OCI-LY3 (cell line): ENCODE data around the gene SRL.

Source experiments
- EZH2phosphoT487 ChIP-seq: fragments of 200-600 bp; shearing (Covaris generic); IDR thresholded peaks from 2 replicates; pipeline ENCODE4 v1.6.1; 2018; ENCODE audit warnings: antibody characterized with exemption, mixed run types, low read depth
- TF ChIP-seq, protein P1 (sequence below): fragments of 200-600, 300-600 bp; sonication (generic); IDR thresholded peaks from 2 replicates; pipeline ENCODE4 v1.5.1; 2014; ENCODE audit warnings: antibody characterized with exemption, low read length, low read depth

DNA sequence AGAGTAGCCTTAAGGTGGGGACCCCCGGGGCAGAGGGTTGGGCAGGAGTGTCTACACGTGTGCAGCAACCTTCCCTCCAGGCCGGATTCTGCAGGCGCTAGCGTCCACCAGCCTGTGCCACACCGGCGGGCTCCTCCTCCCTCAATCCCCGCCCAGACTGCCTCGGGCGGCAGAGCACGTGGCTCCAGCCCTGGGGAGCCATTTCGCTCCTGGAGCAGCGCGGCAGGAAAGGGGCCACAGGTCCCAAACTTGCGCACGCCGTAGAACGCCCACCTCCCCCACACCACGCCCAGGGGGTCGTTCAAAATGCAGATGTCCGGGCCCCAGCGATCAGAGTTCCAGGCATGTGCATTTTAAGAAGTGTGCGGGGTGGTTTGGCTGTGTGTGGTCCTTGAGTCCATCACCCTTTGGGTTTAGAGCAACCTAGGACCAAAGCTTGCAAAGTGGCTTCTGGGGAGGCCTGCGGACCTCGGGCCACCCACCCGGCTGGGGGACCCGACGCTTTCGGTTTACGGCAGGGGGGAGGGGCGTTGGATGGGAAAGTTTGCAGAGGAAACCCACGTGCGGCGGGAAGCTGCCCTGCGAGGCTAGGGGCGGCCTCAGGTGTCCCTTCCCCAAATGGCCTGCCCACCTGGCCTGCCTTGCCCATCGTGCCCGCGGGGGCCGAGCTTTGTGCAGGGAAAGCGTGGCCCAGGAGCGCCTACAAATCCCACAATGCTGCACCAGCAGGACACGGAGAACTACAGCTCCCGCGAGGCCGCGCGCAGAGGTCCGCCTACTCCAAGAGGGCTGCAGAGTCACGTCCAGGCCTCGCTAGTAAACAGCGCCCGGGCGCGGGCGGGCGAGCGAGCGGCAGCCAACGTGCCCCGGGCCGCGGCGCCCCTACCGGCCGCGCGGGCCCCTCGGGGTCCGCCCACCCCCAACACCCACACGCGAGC is 29.6 kb upstream of the SRL start:
- TF ChIP-seq, protein P1, sequence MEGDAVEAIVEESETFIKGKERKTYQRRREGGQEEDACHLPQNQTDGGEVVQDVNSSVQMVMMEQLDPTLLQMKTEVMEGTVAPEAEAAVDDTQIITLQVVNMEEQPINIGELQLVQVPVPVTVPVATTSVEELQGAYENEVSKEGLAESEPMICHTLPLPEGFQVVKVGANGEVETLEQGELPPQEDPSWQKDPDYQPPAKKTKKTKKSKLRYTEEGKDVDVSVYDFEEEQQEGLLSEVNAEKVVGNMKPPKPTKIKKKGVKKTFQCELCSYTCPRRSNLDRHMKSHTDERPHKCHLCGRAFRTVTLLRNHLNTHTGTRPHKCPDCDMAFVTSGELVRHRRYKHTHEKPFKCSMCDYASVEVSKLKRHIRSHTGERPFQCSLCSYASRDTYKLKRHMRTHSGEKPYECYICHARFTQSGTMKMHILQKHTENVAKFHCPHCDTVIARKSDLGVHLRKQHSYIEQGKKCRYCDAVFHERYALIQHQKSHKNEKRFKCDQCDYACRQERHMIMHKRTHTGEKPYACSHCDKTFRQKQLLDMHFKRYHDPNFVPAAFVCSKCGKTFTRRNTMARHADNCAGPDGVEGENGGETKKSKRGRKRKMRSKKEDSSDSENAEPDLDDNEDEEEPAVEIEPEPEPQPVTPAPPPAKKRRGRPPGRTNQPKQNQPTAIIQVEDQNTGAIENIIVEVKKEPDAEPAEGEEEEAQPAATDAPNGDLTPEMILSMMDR: no peak
- no peak for TF ChIP-seq EZH2phosphoT487
